ENCODE results near the gene BNIP5. TPM values are rescaled to one million over a fixed set of nuclear protein-coding genes. Genes with fewer than 3 reads are reported as not detected.
"Not testable (repeated sequence)": the region's sequence is repeated elsewhere in the genome, so short reads cannot be mapped to it uniquely, and the experiment has no call there.

The BNIP5 gene
- total and polyA plus RNA-seq, 9 donors, result 0.01 to 1.4 (median 0.12) TPM; not detected in 4

- Histone ChIP-seq H3K27ac (no peak overlapping the region), H3K27me3 (no peaks in the 10 kb centered on the region), H3K9me3 (no peaks in the 10 kb centered on the region), H3K4me1 (ENCODE audit: insufficient read depth) (peaks cover 2% of the 10 kb centered on the region), H3K4me3 (no peak overlapping the region), H3K36me3 (no peaks in the 10 kb centered on the region)
- WGBS, 3 donors, result 69 to 79% (median 76%) methylated on average over 17 to 19 of the region's 19 CpGs
- intact Hi-C loops (cut with DNase I), result loop anchor here (5.0 kb wide), 2 partner anchors 63 to 243 kb away; no protein-coding TSS in a partner anchor
- DNase-seq, result no peak
- no peak for TF ChIP-seq CTCF (IDR thresholded peaks at IDR 0.05)
- TF ChIP-seq EP300 (IDR thresholded peaks at IDR 0.05), result no peak
- no peak for TF ChIP-seq POLR2A (IDR thresholded peaks at IDR 0.05)
Measured at GRCh38 chr6:36364669-36365479, 28.2 kb upstream of the BNIP5 start.

DNA sequence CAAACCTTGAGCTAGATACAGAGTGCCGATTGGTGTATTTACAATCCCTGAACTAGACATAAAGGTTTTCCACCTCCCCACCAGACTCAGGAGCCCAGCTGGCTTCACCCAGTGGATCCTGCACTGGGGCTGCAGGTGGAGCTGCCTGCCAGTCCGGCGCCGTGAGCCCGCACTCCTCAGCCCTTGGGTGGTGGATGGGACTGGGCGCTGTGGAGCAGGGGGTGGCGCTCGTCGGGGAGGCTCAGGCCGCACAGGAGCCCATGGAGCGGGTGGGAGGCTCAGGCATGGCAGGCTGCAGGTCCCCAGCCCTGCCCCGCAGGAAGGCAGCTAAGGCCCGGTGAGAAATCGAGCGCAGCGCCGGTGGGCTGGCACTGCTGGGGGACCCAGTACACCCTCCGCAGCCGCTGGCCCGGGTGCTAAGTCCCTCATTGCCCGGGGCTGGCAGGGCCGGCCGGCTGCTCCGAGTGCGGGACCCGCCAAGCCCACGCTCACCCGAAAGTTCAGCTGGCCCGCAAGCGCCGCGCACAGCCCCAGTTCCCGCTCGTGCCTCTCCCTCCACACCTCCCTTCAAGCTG lies 27.5 kb upstream of the BNIP5 start:
- H3K9me3 ChIP-seq; H3K4me3 ChIP-seq; H3K4me1 ChIP-seq (ENCODE audit: insufficient read depth); H3K36me3 ChIP-seq; DNase-seq; H3K27me3 ChIP-seq; H3K27ac ChIP-seq: not testable (repeated sequence)
- intact Hi-C loops (cut with DNase I), result loop anchor here (5.0 kb wide), 2 partner anchors 62 to 242 kb away; no protein-coding TSS in a partner anchor
- WGBS, 3 donors, result 95 to 97% (median 96%) methylated on average over 32 to 34 of the region's 34 CpGs

DNA sequence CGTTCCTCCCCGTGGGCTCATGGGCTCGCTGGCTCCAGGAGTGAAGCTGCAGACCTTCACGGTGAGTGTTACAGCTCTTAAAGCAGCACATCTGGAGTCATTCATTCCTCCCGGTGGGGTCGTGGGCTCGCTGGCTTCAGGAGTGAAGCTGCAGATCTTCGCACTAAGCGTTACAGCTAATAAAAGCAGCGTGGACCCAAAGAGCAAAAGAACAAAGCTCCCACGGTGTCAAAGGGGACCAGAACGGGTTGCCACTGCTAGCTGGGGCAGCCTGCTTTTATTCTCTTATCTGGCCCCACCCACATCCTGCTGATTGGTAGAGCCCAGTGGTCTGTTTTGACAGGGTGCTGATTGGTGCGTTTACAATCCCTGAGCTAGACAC lies 26.7 kb upstream of the BNIP5 start:
- not testable (repeated sequence) for H3K36me3 ChIP-seq; H3K4me1 ChIP-seq (ENCODE audit: insufficient read depth); H3K9me3 ChIP-seq; H3K27me3 ChIP-seq; H3K27ac ChIP-seq; H3K4me3 ChIP-seq; DNase-seq
- 68 to 87% (median 78%) methylated on average over 13 of the region's 13 CpGs for WGBS, 3 donors
- intact Hi-C loops (cut with DNase I), result loop anchor here (5.0 kb wide), 2 partner anchors 61 to 241 kb away; no protein-coding TSS in a partner anchor

GRCh38 chr6:36362551-36363370 lies 26.1 kb upstream of the BNIP5 start:
- H3K27me3 ChIP-seq, result no peaks in the 10 kb centered on the region
- TF ChIP-seq EP300 (IDR thresholded peaks at IDR 0.05), result no peak
- no peak for TF ChIP-seq CTCF (IDR thresholded peaks at IDR 0.05)
- no peak for TF ChIP-seq POLR2A (IDR thresholded peaks at IDR 0.05)
- WGBS, 3 donors, result 90 to 93% (median 91%) methylated on average over 25 of the region's 25 CpGs
- DNase-seq, result peak in 1 of 5 donors; percentile 22
- H3K4me3 ChIP-seq, result no peak overlapping the region
- no peaks in the 10 kb centered on the region for H3K36me3 ChIP-seq
- H3K27ac ChIP-seq, result no peak overlapping the region
- no peaks in the 10 kb centered on the region for H3K9me3 ChIP-seq
- H3K4me1 ChIP-seq (ENCODE audit: insufficient read depth), result peaks cover 5% of the 10 kb centered on the region
- intact Hi-C loops (cut with DNase I), result loop anchor here (5.0 kb wide), 2 partner anchors 60 to 240 kb away; no protein-coding TSS in a partner anchor

GRCh38 chr6:36361071-36361470 lies 24.4 kb upstream of the BNIP5 start:
- 83 to 85% (median 85%) methylated on average over 11 of the region's 11 CpGs for WGBS, 3 donors
- DNase-seq, result no peak
- TF ChIP-seq CTCF (IDR thresholded peaks at IDR 0.05) (no peak), POLR2A (IDR thresholded peaks at IDR 0.05) (no peak), EP300 (IDR thresholded peaks at IDR 0.05) (no peak)
- intact Hi-C loops (cut with DNase I), result loop anchor here (2.0 to 5.0 kb wide), 3 partner anchors 59 to 239 kb away; no protein-coding TSS in a partner anchor
- no peak overlapping the region for H3K4me3 ChIP-seq
- no peaks in the 10 kb centered on the region for H3K36me3 ChIP-seq
- no peaks in the 10 kb centered on the region for H3K9me3 ChIP-seq
- H3K27me3 ChIP-seq, result no peaks in the 10 kb centered on the region
- peaks cover 5% of the 10 kb centered on the region for H3K4me1 ChIP-seq (ENCODE audit: insufficient read depth)
- H3K27ac ChIP-seq, result no peak overlapping the region

Measured in ovary (tissue), 9 donors.